HS-5 (cell line): ENCODE data around the gene SREK1.
"Not testable (repeated sequence)": the region's sequence is repeated elsewhere in the genome, so short reads cannot be mapped to it uniquely, and the experiment has no call there.

Source experiments
- DNase-seq: peaks from one replicate; pipeline ENCODE4 v3.0.0-alpha.2; 2012; ENCODE audit warnings: low read depth

Gene SREK1, protein sequence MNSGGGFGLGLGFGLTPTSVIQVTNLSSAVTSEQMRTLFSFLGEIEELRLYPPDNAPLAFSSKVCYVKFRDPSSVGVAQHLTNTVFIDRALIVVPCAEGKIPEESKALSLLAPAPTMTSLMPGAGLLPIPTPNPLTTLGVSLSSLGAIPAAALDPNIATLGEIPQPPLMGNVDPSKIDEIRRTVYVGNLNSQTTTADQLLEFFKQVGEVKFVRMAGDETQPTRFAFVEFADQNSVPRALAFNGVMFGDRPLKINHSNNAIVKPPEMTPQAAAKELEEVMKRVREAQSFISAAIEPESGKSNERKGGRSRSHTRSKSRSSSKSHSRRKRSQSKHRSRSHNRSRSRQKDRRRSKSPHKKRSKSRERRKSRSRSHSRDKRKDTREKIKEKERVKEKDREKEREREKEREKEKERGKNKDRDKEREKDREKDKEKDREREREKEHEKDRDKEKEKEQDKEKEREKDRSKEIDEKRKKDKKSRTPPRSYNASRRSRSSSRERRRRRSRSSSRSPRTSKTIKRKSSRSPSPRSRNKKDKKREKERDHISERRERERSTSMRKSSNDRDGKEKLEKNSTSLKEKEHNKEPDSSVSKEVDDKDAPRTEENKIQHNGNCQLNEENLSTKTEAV

DNA sequence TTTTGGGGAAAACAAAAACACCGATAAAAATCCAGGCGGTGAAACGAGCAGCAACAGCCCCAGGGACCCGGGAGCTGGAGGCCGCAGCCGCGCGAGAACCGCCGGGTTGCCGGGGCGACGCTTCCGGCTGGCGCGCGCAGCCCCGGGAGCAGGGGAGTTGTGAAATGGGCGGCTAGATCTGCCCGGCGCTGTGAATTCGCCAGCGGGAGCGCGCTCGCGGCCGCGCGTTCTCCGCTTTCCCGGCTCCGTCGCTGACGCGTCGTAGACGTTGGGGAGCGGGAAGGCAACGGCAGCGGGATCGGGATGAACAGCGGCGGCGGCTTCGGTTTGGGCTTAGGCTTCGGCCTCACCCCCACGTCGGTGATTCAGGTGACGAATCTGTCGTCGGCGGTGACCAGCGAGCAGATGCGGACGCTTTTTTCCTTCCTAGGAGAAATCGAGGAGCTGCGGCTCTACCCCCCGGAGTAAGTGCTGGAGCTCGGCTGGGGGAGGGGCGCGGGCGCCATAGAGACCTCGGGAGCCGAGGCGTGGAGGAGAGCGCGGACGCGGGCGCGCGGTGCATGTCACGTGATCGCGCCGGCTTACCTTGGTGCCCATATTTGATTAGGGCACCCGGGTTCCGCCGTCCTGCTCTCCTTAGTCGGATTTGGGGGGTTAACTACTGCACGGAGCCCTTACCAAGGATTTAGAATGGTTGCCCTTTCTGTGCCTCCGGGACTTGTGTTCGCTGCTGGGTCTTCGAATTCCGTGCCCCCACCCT lies at the start of gene SREK1:
Gene SREK1 (plus strand): TSS at position 227 of the 760 bp plus-strand sequence. CDS start 77 bp downstream, at position 304.
- DNase-seq, result peak; percentile 77

DNA sequence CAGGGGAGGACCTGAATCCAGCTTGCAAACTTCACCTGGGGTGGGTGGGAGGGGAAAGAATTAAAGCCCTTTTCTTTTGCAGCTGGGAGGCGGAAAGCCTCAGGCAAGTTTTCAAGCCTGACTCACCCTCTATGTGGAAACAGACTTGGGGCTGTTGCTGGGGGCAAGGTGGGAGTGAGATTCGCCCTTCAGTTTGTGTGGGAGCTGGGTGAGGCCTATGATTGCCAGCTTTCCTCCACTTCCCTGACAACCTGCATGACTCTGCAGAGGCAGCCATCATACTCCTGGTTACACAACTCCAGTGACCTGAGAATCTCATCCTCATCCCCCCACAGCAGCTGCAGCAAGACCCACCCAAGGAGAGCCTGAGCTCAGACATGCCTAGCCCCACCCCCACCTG lies 43.2 kb upstream of the SREK1 start:
- DNase-seq, result no peak

DNA sequence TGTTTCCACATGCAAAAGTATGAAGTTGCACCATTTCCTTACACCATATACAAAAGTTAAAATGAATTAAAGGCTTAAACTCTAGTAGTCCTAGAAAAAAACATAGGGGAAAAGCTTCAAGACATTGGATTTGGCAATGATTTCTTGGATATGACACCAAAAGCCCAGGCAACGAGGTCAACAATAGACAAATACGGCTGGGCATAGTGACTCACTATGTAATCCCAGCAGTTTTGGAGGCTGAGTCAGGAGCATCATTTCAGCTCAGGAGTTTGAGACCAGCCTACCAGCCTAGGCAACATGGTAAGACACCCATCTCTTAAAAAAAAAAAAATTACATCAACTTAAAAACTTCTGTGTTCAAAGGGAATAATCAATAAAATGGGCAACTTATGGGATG lies 30.9 kb upstream of the SREK1 start:
- peak; percentile 66 for DNase-seq

DNA sequence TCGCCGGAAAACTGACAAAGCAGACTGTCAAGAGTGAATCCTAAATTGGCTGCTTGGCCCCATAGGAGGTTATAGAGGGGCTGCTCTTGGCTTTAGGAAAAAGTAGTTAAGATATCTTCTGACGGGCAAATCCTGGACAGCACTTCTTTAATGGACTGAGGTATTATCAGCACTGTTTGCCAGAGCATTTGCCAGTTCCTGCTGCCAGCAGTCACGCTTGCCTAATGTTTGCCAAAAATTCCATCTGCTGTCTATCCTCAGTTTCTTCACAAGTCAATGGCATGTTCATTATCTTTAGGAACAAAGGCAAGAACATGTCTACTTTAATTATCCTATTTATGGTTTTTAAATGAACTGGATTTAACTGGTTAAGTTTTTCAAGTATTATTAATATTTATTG lies 25.8 kb upstream of the SREK1 start:
- no peak for DNase-seq

DNA sequence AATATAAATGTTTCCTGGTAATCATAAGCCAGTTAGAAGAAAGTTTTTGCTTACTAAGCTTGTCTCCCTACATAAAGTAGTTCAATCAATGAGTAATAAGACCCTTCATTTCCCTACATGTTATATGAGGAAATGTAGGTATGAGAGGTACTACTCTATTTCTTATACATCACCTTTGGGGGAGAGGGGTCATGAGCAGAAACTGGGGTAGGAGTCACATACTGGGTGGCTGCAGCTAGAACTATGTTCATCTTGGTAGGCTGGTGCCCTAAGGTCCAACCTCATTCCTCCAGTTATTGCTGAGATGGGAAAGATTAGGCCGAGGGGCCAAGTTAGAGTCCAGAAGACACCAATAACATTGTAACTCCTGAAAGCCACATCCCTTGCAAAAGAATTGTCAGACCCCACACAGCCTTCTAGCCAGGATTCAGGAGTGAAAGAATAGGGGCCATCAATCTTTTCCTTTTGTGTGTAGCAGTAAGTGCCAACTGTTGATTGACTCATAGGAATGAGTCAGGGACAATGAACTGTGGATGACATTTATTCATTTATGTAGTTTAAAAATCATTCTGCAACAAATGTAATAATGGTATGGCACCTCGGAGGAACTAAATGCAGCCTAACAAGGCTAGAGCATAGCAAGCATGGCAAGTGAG lies 21.6 kb upstream of the SREK1 start:
- peak; percentile 20 for DNase-seq

DNA sequence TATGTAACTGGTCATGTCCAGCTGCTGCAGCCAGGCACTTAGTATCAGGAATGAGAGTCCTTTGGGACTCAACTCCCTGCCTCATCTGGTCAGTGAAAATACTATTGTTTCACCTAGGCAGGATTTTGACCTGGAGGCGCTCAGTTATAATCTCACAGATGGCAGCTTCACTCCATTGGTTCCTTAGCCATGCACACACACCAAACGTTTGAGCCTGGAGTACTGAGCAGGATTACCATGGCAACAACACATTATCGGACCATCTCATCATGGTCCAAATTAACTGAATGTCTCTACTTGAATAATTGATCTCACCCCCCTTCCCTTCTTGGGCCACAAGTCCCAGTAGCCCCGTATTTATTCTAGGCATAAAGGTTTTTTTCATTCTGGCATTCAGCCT lies 15.0 kb upstream of the SREK1 start:
- DNase-seq, result no peak

DNA sequence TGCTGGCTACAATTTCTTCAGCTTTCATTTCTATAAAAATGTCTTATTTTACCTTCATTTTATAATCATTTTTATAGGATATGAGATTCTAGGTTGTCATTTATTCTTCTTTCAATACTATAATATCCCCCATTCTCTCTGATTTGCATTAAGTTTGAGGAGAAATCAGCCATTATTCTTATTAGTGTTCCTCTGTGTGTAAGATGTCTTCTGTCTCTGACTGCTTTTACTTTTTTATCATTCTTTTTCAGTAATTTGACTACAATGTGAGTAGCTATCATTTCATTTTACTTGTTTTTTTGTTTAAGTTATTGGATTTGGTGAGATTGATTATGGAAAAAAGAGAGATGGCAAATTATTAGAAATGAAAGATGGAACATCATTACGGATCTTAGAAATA lies 13.6 kb upstream of the SREK1 start:
- no peak for DNase-seq

DNA sequence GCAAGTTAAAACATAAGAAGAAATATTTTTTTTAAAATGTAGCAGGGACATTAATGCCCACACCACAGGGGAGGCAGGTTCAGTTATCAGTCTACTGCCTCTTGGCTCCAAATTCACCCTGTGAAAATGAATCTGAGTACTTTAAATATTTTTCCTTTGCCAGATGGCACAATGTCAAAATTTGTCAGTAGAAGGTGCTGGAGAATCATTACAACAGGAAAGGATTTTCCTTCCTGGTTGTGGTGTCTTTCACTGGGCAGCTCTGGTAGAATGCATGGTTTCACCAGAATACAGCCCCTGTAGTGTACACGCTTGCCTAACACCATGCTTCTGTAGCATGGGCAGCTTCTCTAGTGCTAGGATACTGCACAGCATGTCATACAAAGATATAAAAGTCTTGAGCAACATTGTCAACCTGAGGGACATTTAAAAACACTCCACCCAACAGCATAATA lies 9.7 kb upstream of the SREK1 start:
- DNase-seq, result no peak

DNA sequence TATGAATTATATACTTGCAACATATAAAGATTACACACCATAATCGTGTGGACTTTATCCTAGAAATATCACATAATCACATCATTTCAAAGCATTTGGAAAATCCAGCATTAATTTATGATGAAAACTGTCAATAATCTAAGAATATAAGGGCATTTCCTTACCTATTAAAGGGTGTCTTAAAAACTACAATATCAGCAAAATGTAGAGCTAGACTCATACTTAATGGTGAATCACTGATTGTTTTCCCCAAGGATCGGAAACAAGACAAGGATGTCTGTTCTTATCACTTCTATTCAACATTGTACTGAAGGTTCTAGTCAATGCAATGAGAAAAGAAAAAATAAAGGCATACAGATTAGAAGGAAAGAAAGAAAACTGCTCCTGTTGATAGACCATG lies 8.0 kb upstream of the SREK1 start:
- DNase-seq, result no peak

DNA sequence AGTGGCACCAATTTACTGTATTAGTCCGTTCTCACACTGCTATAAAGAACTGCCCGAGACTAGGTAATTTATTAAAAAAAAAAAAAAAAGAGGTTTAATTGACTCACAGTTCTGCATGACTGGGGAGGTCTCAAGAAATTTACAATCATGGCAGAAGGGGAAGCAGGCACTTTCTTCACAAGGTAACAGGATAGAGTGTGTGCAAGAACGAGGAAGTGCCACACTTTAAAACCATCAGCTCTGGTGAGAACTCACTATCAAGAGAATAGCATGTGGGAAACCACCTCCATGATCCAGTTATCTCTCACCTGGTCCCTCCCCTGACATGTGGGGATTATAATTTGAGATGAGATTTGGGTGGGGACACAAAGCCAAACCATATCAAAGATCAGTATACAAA lies 7.2 kb upstream of the SREK1 start:
- not testable (repeated sequence) for DNase-seq

DNA sequence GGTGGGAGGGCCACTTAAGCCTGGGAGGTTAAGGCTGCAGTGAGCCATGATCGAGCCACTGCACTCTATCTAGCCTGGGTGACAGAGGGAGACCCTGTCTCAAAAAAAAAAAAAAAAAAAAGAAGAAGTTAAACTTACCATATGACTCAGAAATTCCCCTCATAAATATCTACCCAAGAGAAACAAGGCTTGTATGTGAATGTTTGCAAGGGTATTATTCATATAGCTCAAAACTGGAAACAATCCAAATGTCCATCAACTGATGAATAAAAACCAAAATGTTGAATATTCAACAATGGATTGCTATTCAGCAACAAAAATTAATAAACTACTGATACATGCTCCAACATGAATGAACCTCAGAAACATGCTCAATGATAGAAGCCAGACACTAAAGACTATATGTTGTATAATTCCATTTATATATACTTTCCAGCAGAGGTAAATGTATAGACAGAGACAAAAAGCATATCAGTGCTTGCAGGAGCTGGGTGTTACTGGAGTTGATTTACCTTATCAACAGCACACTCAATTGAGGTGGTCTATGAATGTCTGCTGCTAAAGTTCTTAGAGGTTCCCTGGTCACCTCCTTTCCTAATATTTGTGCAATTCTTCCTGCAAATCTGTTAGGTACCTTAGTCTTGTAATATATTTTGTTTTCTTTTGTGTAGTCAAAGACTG lies 5.3 kb upstream of the SREK1 start:
- DNase-seq, result no peak

DNA sequence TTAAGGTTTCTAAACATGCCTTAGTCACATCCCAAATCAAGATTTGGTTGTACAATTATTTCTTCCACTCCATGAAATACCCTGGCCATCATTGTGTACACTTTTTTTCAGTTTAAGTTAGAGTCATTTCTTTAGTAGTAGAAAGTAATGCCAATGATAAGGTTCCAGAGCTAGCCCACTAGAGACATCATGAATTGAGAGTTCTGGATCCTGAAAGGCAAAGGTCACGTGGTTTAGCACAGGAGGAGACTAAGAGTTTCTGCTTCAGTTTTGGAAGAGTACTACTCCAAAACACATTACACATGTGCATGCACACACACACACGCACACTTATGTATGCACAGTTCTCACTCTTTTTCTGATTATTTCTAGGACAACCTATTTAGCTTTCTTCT lies 4.8 kb upstream of the SREK1 start:
- DNase-seq, result no peak

DNA sequence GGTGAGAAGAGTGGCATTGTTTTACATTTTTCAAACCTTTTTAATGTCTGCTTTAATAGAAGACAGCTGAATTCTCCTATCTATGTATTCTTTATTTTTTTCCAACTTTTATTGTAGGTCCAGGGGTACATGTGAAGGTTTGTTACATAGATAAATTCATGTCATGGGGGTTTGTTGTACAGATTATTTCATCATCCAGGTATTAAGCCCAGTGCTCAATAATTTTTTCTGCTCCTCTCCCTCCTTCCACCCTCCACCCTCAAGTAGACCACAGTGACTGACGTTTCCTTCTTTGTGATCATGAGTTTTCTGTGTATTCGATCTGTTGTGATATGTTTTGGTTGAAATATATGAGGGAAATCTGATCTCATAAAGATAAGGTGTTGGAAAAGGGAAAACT lies 1.7 kb upstream of the SREK1 start:
- DNase-seq, result no peak

DNA sequence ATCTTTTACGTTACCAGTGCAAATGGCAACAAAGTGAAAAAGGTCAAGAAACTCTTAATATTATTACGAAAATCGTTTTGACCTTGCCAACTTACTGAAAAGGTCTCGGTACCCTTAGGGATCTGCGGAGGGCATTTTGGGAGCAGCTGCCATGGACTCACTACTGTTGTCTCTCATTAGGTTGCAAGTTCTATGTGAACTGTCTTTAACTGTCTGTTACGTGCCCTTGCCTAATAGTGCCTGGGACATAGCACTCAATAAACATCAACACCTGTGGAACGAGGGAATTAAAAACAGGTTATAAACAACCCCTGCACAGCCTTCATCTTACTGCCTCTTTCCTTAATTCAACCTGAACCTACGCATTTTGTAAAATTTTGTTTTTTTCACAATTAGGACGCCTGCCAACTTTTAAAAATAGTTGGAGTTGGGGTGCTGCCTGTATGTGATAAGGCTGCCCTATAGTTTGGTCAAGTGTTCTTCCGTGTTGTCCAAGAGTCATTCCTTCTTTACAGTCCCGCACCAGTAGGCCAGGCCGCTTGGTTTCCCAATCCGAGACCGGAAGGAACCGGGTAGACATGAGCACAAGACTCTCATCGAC lies 527 bp upstream of the SREK1 start:
- no peak for DNase-seq

DNA sequence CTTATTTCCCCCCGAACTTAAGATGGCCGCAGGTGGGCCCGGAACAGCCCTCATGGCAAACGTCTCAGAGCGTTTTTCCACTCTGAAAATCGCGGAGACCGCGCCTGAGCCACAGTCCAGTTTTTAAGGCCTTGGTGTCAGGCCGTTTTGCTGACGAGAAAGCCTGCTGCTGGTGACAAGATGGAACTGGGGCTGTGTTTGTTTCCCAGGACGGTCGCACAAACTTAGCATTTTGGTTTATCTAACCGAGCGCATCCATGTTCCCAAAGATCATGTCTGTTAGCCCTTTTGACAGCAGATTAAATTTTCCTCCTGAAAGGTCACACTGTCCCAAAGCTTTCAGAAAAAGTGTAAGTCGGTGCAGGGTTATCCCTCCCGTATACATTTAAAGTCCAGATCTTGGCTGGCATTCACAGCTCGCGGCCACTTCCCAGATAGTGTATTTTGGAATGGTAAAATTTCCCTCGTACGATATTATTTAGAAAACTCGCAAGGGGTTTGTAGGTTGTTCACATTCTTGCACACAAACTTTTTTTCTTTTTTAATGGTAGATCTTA lies 812 bp downstream of the SREK1 start:
- DNase-seq, result no peak

DNA sequence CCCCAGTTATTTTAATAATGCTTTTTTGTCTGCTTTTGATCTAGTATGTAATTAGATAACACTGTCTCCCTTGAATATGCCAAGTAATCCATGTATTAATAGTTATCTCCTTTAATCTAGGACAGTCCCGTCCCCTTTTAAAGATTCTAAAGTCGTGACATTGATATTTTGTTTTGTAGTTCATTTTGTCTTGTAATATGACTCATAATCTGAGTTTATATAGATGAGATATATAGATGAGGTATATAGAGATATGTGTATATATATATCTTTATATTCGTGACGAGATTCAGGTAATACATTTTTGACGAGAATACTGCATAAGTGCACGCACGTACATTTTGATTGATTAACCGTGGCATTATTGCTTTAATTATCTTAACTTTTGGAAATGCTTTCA lies 1.6 kb downstream of the SREK1 start:
- no peak for DNase-seq

DNA sequence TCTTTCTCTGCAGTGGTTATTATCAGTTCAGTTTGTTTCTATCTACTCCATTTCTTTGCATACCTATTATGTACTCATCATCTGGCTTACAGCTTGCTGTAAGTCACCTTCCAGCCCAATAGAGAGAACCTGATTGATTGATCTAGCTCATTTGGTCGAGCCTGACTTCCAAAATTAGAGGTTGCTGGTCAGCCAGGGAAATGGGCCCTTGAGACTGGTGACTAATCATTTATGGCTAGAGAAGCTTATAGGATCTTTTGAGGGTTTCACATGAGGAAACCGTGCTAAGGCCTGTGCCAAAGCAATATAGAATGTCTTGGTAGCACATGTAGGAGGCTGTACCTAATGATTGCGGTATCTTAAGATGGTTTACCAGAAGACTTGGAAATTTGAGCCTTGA lies 5.8 kb downstream of the SREK1 start:
- DNase-seq, result no peak

DNA sequence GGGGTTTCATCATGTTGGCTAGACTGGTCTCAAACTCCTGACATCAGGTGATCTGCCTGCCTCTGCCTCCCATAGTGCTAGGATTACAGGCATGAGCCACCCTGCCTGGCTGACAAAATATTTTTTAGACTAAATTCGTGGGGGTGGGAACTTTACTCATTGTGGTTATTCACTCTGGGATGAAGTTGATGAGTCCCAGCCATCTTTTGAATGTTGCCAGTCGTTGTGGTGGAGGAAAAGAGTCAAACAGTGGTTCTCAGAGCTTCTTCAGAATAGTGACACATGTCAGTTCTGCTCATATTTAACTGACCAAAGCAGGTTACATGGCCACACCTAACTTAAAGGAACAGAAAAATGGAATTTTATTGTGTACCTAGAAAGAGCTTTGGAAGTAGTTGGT lies 6.9 kb downstream of the SREK1 start:
- no peak for DNase-seq

DNA sequence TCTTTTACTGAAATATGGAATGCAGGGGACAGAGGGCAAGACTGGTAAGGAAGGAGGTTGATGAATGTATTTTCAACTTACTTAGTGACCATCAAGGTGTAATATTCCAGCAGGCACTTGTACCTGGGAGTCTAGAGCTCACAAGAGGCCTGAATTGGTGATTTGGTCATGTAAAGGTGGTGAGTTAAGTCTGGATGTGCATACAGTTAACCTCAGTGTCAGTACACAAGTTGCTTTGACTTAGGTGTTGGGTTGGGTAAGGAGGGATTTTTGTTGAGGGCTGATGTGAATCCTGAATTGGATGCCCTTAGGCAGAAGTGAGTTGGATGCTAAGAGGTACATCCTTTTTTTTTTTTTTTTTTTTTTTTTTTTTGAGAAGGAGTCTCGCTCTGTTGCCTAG lies 7.4 kb downstream of the SREK1 start:
- no peak for DNase-seq

DNA sequence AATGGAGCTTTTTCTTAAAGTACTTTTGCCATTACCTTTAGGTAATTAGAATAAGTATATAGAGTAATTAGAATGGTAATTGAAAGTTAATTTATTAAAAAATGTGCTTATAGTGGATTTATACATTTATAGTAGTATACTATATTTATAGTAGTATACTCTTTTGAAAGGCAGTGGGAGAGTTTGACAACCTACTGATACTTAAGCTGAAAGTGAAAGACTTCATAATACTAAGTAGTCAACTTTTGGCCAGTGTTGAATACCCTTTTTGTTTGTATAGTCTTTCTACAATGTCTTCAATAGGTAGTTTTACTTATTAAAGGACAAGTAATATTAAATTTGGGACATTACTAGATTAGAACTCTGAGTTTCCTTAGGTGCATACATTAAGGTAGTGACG lies 12.9 kb downstream of the SREK1 start:
- DNase-seq, result no peak

DNA sequence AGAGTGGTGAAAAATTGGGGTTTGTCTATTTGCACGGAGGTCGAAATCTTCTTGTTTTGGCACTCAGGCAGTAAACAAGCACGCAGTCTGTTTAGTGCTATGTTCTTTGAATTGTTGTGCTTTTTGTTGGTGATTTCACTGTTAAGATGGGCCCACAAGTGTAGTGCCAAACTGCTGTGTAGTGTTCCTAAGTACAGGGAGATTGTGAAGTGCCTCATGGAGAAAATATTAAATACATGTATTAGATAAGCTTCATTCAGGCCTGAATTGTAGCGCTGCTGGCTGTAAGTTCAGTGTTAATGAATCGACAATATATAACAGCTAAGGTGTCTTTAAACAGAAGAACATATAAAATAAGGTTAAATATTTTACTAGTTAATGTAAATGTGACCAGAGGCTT lies 17.3 kb downstream of the SREK1 start:
- DNase-seq, result no peak
